Neural crest cell (in vitro differentiated cells): ENCODE data around the gene ERN1. TPM values are rescaled to one million over a fixed set of nuclear protein-coding genes. Genes with fewer than 3 reads are reported as not detected.
A peak's percentile ranks its signal among the peaks of the same experiment; 100 is the strongest.

ENCODE experiments used
- DNase-seq: peaks from one replicate; pipeline ENCODE4 v3.0.0; 2021; ENCODE audit warnings: low read depth, mixed read lengths, low spot score
- H3K27ac Mint-ChIP-seq: one replicate; pipeline ENCODE4 v1.8.0; 2021; ENCODE audit warnings: mild to moderate bottlenecking, mixed read lengths; ENCODE audit not compliant: unreplicated experiment
- H3K27me3 Mint-ChIP-seq: 2 replicates; pipeline ENCODE4 v1.8.0; 2021; ENCODE audit warnings: low read depth, mild to moderate bottlenecking, mixed read lengths
- H3K36me3 Mint-ChIP-seq: 2 replicates; pipeline ENCODE4 v1.8.0; 2021; ENCODE audit warnings: low read depth, mild to moderate bottlenecking, mixed read lengths
- H3K4me1 Mint-ChIP-seq: 2 replicates; pipeline ENCODE4 v1.8.0; 2021; ENCODE audit warnings: mixed read lengths
- H3K4me3 Mint-ChIP-seq: one replicate; pipeline ENCODE4 v1.8.0; 2021; ENCODE audit warnings: mild to moderate bottlenecking, mixed read lengths
- H3K9me3 Mint-ChIP-seq: 2 replicates; pipeline ENCODE4 v1.8.0; 2021; ENCODE audit warnings: mixed read lengths
- total RNA-seq: library from RNA; stranded (reverse); gene quantifications from 2 replicates; pipeline ENCODE4 v1.2.1, GENCODE V29; 2021
- TF ChIP-seq, protein P1 (sequence below): fragments of 200-600 bp; sonication (generic); conservative IDR thresholded peaks from 2 replicates; pipeline ENCODE4 v1.5.0; 2021; ENCODE audit warnings: antibody characterized with exemption, mild to moderate bottlenecking

The ERN1 gene
- total RNA-seq, 1 donor from 2014 or later: 8.5 TPM

DNA sequence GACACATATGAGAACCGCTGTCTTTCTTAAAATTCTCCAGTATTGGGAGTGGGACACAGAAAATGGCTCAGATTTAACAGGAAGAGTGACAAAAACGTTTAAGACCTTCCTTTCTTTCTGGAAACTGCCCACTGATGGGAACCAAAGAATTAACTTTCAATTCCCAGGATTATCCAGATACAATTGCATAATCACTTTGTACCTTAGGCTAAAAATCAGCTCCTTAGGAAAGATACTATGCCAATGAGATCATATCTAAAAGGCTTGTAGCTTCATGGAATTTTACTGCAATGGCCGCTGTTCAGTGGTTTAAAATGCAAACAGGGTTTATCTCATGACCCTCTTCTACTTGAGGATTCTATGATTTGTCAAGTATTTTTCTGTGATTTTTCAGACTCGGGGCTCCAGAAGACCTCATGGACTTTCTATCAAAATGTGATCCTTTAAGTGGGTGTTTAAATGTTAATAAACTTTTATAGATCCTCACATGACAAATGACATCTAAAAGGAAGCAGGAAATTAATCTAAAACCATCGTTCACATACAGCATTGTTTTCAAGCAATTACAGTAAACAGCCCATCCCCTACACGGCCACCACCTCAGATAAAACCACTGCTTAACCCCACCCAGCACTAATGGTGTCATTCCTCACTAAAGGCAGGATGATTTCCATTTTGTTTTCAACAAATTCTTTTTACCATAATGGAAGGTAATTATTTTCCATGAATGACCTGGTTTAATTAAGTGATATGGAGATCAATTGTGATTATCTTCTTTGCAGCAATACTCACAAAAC is 31.6 kb upstream of the ERN1 start:
- Mint-ChIP-seq H3K27me3 (no peaks in the 10 kb centered on the region), H3K4me3 (no peak overlapping the region), H3K4me1 (peaks cover 5% of the 10 kb centered on the region), H3K36me3 (no peaks in the 10 kb centered on the region), H3K9me3 (no peaks in the 10 kb centered on the region), H3K27ac (no peak overlapping the region)
- DNase-seq: no peak
- TF ChIP-seq, protein P1, sequence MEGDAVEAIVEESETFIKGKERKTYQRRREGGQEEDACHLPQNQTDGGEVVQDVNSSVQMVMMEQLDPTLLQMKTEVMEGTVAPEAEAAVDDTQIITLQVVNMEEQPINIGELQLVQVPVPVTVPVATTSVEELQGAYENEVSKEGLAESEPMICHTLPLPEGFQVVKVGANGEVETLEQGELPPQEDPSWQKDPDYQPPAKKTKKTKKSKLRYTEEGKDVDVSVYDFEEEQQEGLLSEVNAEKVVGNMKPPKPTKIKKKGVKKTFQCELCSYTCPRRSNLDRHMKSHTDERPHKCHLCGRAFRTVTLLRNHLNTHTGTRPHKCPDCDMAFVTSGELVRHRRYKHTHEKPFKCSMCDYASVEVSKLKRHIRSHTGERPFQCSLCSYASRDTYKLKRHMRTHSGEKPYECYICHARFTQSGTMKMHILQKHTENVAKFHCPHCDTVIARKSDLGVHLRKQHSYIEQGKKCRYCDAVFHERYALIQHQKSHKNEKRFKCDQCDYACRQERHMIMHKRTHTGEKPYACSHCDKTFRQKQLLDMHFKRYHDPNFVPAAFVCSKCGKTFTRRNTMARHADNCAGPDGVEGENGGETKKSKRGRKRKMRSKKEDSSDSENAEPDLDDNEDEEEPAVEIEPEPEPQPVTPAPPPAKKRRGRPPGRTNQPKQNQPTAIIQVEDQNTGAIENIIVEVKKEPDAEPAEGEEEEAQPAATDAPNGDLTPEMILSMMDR: no peak

DNA sequence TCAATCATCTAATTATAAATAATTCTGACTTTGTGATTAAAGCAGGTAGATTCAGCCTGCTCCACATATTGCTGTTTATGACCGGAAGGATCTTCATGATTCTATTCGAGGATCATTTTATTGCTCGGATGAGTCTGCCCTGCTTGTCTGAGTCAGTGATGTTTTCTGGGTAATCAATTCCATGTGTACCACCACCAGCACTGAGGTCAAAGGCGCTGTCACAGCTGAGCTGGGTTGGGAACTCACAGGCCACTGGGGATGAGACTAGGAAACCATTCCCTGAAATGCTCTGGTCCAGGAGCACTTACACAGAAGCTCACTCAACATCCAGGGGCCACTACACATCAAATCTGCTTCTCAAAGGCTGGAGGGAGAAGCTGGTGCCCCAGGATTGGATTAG is 30.4 kb upstream of the ERN1 start:
- Mint-ChIP-seq H3K9me3 (no peaks in the 10 kb centered on the region), H3K27ac (no peak overlapping the region), H3K36me3 (no peaks in the 10 kb centered on the region), H3K27me3 (no peaks in the 10 kb centered on the region), H3K4me3 (no peak overlapping the region), H3K4me1 (peaks cover 17% of the 10 kb centered on the region)
- TF ChIP-seq, protein P1: no peak
- DNase-seq: no peak

DNA sequence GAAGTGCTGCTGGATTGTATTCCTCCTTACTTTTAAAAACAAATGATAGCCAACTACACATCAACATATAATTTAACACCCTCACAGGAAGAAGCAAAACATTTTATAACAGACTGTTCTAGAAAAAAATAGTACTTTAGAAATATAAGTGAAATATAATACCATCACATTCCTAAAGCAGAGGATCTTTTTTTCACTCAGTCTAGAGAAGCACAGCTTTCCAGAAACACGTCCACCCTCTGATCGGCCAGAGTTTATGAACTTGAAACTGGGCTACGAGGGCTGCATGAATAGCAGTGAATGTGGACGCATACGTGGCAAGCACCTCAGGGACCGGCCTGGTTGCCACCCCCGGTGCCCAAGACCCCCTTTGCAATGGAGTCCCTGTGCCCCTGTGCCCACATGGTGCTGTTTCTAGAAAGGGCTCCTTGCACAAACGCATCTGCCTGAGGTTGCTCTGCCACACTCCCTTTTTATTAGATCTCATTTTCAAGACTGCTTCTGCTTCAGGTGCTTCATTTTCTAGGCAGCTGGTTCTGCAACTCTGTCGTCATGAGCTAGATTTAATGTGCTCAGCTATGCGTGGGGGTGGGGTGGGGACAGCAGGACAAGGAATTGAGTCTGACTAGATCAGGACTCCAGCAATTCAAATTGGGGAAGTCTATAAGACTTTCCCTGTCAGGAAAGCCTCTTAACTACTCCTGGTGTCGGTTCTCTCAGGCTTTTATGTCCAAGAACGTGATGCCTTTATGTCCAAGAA is 29.1 kb upstream of the ERN1 start:
- Mint-ChIP-seq H3K4me1 (peaks cover 29% of the 10 kb centered on the region), H3K9me3 (no peaks in the 10 kb centered on the region), H3K4me3 (no peak overlapping the region), H3K27me3 (no peaks in the 10 kb centered on the region), H3K27ac (no peak overlapping the region), H3K36me3 (no peaks in the 10 kb centered on the region)
- TF ChIP-seq, protein P1: no peak
- no peak for DNase-seq

DNA sequence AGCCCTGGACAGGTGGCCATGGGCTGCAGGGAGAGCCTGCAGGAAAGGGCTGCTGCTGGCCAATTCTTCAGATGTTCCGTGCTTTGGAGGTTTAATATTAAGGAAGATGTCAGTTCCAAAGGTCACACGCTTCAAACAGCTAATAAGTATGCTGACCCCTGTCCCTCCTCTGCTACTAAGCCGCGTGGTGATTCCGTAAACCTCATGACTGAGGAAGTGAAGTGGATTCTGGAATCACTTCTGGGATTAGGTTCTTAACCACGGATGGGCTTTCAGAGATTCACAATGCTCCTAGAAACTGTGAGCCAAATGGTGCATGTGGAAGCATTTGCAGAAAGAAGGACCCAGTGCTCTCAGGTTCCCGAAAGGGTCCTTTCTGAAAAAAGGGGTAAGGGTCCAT is 28.5 kb upstream of the ERN1 start:
- H3K9me3 Mint-ChIP-seq: no peaks in the 10 kb centered on the region
- H3K27me3 Mint-ChIP-seq: no peaks in the 10 kb centered on the region
- DNase-seq: no peak
- peaks cover under 1% of the 10 kb centered on the region for H3K36me3 Mint-ChIP-seq
- peak overlapping the region; percentile 12 for H3K27ac Mint-ChIP-seq
- TF ChIP-seq, protein P1: no peak
- H3K4me3 Mint-ChIP-seq: no peak overlapping the region
- H3K4me1 Mint-ChIP-seq: peaks cover 29% of the 10 kb centered on the region

DNA sequence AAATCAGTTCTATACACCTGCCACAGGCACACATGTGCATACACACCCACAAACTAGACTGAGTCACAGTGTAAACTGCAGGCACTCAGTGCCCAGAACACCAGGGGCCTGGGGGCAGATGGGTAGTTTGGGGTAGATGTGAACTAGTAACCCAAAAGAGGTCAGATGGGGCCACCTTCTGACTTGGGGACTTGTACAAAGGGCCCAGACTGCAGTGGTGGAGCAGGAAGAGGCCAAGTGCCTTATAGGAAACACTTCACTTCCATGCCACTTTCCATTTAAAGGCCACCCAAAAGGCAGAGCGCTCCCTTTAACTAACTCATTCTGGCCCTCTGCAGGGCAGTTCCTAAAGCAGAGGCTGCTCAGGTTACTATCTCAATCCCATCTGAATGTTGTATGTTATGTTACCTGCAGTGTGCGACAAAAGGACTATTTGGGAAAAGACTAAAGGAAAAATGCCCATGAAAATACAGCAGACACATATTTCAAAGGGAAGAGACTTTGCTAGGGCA is 27.8 kb upstream of the ERN1 start:
- H3K36me3 Mint-ChIP-seq: peaks cover 6% of the 10 kb centered on the region
- no peak for DNase-seq
- no peaks in the 10 kb centered on the region for H3K27me3 Mint-ChIP-seq
- H3K9me3 Mint-ChIP-seq: no peaks in the 10 kb centered on the region
- H3K27ac Mint-ChIP-seq: no peak overlapping the region
- H3K4me1 Mint-ChIP-seq: peaks cover 29% of the 10 kb centered on the region
- TF ChIP-seq, protein P1: no peak
- no peak overlapping the region for H3K4me3 Mint-ChIP-seq
